GM18909 (cell line): ENCODE measurements around the gene DEPDC7.
"Not testable (repeated sequence)": the region's sequence is repeated elsewhere in the genome, so short reads cannot be mapped to it uniquely, and the experiment has no call there.

Experiments
- ATAC-seq: cut with Tn5 transposase; IDR thresholded peaks from one replicate; pipeline ENCODE4 v1.9.1; 2021; ENCODE audit warnings: mild to moderate bottlenecking; ENCODE audit not compliant: unreplicated experiment, poor library complexity

The DEPDC7 gene

DNA sequence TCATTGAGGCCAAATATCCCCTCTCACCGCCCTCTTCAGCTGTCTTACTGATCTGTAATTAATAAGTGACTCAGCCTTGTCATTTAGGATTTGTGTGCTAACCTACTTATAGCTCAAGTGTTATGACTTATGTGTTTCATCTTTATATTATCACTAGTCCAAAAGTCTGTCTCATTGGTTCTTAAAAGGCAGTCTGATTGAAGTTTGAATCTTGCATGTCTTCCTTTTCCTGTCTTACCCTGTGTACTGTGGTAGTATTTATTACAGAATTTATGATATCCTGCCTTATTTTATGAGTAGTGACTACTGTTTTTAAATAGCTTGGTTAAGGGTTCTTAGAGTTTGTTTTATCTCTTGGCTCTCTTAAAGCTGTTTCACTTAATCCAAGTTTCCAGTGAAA is 6.3 kb downstream of the DEPDC7 start:
- ATAC-seq = no peak

DNA sequence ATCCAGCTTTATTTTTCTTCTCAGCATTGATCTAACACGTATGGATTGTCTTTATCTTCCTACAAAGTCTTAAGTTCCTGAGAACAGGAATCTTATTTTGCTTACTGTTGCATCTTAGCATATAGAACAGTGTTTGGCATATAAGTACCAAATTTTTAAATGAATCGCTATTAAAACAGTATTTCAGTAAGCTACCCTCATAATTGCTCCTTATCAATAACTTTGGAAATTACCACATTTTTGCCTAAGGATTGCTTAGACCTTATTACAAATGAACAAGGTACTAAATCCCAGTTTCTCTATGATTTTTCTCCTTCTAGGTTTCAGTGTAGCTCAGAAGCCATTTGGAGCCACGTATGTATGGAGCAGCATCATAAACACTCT is 9.7 kb downstream of the DEPDC7 start:
- ATAC-seq = no peak

DNA sequence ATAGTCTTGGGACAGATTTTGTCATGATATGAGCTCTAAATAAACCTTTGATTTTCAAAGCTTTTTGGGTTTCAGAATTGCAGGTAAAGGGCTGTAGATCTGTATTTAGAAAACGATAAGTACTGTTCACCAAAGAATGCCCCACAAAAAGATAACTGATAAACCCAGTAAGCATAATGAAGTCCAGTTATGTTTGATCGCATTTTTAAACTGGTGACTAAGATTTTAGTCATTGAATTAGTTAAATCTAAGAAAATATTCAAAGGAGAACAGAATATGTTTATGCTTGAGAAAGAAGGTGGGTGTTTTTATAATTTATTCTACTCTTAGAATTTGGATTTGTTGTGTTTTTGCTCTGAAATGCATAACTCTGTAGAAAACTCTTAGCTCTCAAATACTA is 11.6 kb downstream of the DEPDC7 start:
- no peak for ATAC-seq

DNA sequence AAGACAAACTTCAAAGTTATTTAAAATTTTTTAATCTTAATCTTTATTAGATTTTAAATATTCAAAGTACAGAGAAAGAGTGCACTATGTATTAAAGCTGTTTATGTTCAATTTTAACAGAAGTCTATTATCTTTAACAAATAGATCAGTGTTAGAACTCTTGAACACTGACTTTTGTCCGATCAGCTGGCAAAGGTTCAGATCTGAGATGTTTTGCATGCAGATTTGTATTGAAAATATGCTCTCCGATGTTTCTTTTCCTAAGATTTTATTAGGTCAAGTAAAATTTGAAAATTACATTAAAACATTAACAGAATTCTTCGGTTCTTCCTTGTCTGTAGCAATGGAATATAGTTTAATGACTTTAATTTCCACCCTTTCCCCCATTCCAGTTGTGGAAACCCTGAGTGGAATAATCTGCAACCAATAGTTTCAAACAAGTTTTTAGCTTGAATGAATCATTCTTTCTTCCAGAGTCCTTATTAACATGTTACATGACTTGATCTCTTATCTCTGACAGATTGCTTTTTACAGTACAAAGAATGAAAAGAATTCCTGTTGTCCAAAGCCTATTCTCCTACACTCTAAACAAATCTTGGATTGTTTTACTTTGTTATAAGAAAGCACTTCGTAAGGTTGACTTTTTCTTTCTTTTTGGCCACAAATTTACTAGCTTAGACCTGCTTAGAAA is 12.3 kb downstream of the DEPDC7 start:
- ATAC-seq = no peak

DNA sequence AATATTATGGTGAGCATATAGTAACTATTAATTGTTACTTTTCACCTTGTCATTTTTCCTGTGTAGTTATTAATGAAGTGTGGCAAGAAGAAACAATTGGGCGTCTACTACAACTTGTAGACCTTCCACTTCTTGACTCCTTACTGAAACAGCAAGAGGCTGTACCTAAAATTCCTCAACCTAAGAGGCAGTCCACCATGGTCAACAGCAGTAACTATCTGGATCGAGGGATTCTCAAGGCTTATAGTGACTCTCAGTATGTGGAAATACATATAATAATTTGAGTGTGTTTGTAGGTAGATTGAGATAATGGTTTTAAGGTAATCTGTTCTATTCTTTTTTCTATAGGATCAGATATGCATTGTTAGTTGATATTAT is 12.8 kb downstream of the DEPDC7 start:
- no peak for ATAC-seq

DNA sequence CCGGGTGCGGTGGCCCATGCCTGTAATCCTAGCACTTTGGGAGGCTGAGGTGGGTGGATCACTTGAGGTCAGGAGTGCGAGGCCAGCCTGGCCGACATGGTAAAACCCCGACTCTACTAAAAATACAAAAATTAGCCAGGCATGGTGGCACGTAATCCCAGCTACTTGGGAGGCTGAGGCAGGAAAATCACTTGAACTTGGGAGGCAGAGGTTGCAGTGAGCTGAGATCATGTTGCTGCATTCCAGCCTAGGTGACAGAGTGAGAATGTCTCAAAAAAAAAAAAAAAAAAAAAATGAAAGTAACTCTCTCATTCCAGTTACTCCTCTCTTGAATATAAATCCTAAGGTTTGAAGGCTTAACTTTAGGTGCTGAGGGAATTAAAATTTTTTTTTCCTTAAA is 13.5 kb downstream of the DEPDC7 start:
- ATAC-seq = not testable (repeated sequence)

DNA sequence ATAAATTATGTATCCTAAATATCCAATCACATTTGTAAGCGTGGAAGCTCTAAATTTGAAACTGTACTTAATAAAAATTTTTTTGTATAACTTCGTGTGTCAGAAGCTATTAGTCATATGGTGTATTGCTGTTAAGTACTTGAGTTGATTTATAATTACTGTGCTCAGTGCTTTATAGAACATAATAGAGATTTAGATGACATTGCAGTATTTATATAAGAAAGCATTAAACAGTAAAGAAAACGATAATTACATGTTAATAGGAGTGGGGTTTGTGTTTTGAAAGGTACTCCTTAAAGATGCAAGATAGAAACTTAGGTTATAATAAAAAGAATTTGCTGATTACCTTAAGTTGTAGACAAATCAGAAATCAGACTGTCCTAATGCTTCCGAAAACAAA is 17.8 kb downstream of the DEPDC7 start:
- no peak for ATAC-seq

DNA sequence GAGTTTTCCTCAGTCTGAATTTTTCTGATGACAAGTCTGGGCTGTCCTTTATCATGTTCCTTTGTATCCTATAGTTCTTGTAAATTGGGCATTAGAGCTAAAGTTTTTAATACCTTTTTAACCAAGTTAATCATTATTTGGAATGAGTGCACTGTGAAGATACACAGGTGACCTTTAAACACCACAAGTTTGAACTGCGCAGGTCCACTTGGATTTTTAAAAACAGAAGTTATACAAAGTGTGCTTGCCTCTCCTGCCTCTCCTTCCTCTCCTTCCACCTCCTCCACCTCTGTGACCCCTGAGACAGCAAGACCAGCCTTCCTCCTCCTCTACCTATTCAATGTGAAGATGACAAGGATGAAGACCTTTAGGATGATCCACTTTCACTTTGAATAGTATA is 19.3 kb downstream of the DEPDC7 start:
- ATAC-seq = no peak

DNA sequence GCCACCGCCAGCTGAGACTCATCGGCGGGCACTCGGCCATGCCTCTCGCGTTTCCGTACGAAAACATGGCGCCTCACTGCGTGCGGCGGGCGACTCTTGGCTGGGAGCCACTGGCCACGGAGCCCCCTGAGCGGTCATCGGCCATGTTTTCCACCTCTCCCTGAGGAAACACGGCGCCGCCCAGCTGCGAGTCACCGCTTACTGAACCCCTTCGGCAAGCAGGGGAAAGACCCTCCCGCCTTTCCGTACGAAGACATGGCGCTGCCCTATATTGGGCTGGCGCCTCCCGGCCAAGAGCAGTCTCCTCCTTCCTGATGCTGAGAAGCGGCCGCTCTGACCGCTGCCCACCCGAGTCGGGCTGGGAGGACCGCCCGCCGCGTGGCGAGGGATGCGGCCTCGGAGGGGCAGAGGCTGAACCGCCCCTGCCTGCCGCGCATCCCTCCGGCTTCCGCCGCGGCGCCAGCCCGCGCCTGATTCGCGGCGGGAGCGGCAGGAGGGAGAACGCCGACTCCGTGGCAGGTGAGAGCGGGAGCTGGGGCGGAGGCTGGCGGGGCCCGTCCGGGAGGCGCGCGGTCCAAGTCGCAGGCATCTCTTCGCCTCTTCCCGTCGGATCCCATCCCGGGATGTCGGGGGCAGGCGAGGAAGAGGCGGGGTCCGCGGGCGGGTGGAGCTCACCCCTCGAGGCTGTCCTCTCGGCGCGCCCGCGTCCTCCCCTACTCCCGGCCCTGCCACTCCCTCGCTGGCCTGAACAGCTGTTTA is 23.8 kb downstream of the DEPDC7 start, which contains the start of gene TCP11L1:
TCP11L1 (plus strand) TSS at position 299 of the 759 bp plus-strand sequence. CDS start 4,202 bp downstream, outside the sequence.
- ATAC-seq = peak; percentile 79

DNA sequence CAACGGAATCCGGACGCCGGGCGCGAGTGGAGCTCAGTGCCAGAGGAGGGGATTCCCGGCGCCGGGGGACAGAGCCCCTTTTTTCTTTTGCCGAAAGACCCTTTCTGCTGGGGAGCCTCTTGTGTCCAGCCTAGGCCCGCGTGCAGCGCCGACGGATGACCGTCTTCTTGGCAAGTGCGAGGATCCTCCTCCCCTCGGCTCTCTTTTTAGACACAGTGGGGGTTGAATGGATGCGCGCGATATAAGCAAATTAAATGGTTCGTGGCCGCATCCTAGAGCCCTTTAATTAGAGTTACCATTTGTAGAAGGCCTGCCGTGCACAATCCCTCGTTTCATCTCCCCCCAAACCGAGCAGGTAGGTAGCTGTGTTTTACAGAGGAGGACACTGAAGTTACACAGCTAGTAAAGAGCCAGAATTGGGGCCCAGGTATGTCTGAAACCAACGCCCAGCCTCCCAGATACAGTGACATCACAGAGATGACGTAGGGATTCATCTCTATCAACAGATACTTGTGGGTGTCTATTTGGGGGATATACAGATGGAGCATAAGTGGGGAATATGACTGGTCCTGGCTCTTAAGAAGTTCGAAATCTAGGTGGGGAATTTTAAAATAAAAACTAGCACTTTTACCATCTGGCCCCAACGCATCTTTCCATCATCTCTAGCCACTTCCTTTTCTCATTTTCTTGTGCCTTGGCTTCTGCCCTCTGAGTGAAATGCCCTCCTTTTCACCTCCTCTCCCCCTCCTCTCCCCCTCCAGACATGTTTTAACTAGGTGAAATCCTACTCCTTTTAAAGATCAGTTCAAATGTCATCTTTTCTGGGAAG is 24.6 kb downstream of the DEPDC7 start:
- ATAC-seq = peak; percentile 44

DNA sequence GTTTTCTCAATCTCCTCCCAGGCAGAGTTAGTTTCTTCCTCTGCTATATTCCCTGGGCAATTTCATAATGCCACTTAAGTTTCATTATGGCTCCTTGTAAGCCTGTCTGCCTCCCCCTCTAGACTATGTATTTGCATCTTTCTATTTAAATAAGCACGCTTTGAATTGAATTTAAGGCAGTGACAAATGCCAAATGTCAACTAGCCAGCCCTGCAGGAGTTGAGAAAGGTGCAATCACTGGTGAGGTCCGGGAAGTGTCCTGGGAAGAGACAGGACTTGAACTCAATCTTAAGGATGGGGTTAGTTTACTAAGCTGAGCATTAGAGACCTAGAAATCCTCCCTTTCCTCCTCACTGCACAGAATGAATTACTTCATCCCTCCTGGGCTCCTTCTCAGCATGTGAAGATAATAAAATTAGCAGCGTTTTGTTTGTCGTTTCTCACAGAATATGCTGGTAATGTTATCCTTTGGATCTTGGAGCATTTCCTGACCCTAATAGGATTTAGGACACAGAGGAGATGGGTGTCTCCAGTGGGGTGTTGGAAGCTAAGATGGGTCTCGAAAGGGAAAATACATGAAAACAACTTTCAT is 25.3 kb downstream of the DEPDC7 start:
- ATAC-seq = peak; percentile 11

DNA sequence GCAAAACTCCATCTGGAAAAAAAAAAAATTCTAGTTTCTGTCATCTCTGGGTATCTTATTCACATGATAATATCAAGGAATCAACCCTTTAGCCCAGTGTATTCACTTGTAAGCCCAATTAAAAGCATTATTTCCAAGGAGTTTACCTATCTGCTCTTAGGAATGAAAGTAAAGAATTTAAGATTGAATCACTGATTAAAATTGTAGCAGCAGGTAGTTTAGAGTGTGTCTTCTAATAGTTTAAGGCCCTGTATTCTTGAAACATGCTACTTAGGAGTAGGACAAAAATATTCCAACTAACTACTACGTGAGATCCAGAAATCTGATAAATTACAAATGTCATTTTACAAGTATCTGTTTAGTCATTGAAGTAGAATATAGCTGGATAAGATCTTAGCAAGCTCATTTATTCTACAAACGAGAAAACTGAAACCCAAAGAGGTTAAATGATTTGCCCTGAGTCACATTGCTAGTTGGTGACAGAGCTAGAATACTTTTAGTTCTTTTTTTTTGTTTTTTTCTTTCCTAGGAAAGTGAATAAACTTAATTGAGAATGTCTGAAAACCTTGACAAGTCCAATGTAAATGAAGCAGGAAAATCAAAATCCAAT is 27.6 kb downstream of the DEPDC7 start:
- ATAC-seq = no peak

DNA sequence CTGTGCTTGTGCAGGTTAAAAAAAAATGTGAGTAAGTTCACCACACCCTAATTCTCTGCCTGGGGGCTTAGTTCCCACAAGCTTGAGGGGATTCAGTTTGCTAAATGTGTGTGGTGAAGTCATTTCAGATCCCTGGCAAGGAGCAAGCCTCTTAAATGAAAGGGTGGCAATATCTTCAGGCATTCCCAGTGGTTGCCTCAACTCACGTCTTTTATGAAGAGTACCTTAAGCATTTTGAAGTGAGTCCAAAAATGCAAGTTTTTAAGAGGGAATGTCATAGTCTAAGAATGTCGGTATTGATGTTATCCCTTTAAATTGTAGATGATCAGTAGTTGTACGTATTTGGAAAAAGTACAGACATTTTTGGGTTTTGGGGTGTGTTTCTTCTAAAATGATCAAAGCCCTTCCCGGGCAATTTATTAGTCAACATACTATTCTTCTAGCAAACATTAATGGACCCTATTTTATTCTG is 28.6 kb downstream of the DEPDC7 start:
- no peak for ATAC-seq

DNA sequence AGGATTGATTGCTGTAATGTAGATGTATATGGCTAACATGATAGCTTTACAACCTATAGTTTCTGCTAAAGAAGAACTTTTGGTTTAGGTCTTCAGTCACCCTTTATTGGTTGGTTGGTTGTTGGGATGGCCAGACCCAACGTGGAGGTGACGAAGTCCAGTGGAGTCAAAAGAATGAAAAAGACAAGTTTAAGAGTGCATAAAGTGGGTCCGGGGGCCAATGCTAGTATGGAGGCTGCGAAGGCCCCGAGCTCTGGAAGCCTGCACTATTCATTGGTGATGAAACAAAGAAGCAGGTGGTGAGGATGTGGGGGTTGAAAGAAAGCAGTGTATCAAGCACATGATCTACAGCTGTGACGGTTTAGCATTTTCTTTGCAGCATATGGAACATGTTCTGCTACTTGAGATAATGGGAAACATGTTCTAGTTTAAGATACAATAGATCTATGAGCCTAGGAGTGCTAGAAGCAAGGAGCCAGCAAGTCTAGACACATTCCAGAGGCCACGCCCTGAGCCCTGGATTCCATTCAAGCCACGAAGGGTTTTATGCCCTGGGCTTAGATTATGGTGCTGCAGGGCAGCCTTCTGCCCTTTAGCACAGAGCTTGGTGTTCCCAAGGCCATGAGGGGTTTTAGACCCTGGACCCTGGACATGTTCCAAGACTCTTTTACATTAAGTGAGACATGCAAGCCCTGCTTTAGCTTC is 30.0 kb downstream of the DEPDC7 start:
- no peak for ATAC-seq

DNA sequence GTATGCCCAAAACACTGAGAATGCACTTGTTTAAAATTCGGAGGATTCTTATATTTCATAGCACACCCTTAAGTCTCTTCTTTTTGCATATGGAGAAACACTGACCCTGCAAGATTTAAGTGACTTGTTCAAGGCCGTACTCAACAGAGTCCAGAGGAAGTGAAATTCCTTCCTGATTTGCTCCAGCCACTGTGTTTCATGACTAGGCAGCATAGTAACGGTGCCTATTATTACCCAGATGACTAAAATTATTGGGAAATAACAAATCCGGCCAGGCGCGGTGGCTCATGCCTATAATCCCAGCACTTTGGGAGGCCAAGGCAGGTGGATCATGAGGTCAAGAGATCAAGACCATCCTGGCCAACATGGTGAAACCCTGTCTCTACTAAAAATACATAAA is 33.0 kb downstream of the DEPDC7 start:
- ATAC-seq = not testable (repeated sequence)

DNA sequence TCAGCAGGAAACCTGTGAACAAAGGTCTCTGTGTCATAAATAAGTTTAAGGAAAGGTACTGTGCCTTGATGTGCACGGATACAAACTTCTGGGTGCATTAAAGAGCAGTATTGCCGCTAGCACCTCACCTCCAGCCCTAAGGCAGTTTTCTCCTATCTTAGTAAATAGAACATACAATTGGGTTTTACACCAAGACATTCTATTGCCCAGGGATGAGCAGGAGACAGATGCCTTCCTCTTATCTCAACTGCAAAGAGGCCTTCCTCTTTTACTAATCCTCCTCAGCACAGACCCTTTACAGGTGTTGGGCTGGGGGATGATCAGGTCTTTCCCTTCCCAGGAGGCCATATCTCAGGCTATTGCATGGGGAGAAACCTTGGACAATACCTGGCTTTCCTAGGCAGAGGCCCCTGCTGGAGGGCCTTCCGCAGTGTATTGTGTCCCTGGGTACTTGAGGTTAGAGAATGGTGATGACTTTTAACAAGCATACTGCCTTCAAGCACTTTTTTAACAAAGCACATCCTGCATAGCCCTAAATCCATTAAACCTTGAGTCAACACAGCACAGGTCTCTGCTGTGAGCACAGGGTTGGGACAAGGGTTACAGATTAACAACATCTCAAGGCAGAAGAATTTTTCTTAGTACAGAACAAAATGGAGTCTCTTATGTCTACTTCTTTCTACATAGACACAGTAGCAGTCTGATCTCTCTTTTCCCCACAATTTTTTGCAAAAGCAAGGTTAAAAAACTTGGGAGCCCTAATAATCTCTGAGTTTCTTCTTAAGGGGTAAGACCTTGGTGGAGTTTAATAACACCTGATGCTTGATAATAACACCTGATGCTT is 34.1 kb downstream of the DEPDC7 start:
- ATAC-seq = not testable (repeated sequence)

DNA sequence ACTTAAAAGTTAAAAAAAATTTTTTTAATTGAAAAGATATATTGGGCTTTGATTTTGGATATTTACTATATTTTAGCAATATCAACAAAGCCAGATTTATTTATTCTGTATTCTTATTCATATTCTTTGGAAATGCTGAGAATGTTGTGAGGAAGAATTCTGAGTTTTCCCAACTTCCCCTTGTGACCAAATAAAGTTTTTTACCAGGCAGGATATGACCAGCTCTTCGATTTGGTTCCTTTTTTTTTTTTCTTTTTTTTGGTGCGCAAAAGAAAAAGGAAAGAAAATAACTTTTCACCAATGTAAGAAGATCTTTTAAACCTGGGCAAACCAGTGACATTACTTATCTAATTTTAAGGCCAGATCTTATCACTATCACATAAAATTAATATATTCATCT is 36.6 kb downstream of the DEPDC7 start:
- ATAC-seq = no peak

DNA sequence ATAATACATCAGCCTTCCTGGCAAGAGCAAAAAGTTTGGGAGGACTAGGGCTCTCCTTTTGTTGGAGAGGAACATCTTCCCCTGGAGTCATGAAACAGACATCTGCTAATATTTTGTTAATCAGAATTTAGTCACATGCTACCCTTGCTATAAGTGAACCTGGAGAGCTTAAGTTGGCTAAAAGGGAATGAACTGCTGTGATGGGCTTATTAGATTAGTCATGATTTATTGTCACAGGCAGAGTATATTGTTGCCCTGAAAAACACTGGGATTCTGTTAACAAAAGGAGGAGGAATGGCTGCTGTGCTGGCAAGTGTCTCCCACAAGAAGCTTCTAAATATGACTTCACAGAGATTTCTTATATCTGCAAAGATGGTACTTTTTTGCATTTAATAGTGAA is 39.7 kb downstream of the DEPDC7 start:
- no peak for ATAC-seq

DNA sequence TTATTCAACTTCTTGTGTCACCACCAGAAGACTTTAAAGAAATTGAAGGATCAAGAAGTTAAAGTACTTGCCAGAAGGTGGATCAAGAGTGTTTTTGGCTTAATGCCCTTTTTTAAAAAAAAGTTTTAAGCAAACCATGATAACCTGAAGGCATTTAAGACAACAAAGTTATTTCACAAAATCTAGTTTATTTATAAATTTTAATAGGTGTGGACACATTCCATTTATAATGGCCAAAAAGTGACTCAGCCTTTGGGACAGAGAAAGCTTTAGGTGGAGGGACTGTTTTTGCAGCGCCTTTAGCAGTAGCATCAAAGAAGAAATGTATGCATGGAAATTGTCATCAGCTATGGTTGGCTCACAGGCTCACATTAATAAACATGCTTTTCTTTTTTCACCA is 41.6 kb downstream of the DEPDC7 start:
- no peak for ATAC-seq
